ENCODE data around the gene RAB18.

The RAB18 gene

DNA sequence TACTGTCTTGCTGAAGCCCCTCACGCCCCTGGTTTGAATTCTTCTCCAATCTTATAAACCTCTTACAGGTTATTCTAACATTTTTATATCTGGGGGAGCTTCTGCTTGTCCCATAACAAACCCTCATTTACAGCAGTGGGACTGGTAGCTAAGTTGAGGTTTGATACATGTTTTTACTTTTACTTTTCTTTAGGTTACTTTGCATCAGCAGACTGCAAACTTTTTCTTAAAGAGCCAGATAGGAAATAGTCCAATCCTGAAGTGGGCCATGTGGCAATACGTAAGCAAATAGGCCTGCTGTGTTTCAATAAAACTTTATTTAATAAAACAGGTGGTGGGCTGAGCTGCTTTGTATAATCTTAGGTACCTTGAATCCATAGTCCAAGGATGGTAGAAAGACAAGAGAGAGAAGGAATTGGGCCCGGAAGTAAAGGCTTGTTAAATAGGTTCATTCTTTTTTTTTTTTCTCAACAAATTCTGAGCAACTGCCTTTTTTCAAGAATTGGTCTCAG, 27.3 kb downstream of the RAB18 start:
- TF ChIP-seq, protein P1, sequence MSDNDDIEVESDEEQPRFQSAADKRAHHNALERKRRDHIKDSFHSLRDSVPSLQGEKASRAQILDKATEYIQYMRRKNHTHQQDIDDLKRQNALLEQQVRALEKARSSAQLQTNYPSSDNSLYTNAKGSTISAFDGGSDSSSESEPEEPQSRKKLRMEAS (IDR thresholded peaks at IDR 0.05) = no peak
- TF ChIP-seq FOXM1 (IDR thresholded peaks at IDR 0.05; ENCODE audit: borderline replicate concordance, low read depth) (no peak), CEBPB (IDR thresholded peaks at IDR 0.05) (no peak), EGR1 (IDR thresholded peaks at IDR 0.05) (no peak), TCF12 (IDR thresholded peaks at IDR 0.05; ENCODE audit: low read depth) (no peak), EP300 (IDR thresholded peaks at IDR 0.05; ENCODE audit: borderline replicate concordance) (no peak), ZBTB7A (IDR thresholded peaks at IDR 0.05; ENCODE audit: low read depth) (no peak)
- TF ChIP-seq, protein P2, sequence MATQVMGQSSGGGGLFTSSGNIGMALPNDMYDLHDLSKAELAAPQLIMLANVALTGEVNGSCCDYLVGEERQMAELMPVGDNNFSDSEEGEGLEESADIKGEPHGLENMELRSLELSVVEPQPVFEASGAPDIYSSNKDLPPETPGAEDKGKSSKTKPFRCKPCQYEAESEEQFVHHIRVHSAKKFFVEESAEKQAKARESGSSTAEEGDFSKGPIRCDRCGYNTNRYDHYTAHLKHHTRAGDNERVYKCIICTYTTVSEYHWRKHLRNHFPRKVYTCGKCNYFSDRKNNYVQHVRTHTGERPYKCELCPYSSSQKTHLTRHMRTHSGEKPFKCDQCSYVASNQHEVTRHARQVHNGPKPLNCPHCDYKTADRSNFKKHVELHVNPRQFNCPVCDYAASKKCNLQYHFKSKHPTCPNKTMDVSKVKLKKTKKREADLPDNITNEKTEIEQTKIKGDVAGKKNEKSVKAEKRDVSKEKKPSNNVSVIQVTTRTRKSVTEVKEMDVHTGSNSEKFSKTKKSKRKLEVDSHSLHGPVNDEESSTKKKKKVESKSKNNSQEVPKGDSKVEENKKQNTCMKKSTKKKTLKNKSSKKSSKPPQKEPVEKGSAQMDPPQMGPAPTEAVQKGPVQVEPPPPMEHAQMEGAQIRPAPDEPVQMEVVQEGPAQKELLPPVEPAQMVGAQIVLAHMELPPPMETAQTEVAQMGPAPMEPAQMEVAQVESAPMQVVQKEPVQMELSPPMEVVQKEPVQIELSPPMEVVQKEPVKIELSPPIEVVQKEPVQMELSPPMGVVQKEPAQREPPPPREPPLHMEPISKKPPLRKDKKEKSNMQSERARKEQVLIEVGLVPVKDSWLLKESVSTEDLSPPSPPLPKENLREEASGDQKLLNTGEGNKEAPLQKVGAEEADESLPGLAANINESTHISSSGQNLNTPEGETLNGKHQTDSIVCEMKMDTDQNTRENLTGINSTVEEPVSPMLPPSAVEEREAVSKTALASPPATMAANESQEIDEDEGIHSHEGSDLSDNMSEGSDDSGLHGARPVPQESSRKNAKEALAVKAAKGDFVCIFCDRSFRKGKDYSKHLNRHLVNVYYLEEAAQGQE (IDR thresholded peaks at IDR 0.05; ENCODE audit: low read depth) = no peak

GRCh38 chr10:27534161-27534700, 30.1 kb downstream of the RAB18 start:
- TF ChIP-seq TAF1 (IDR thresholded peaks at IDR 0.05; ENCODE audit: low read depth) (no peak), YY1 (IDR thresholded peaks at IDR 0.05; ENCODE audit: low read depth) (no peak), NFIC (IDR thresholded peaks at IDR 0.05) (no peak), RAD21 (IDR thresholded peaks at IDR 0.05; ENCODE audit: low read depth) (no peak), CREB1 (IDR thresholded peaks at IDR 0.05; ENCODE audit: low read depth) (no peak), EGR1 (IDR thresholded peaks at IDR 0.05) (no peak), EP300 (IDR thresholded peaks at IDR 0.05; ENCODE audit: borderline replicate concordance) (no peak), TEAD4 (IDR thresholded peaks at IDR 0.05) (no peak), CEBPB (IDR thresholded peaks at IDR 0.05) (no peak), ZBTB7A (IDR thresholded peaks at IDR 0.05; ENCODE audit: low read depth) (no peak), TCF12 (IDR thresholded peaks at IDR 0.05; ENCODE audit: low read depth) (no peak)
- TF ChIP-seq, protein P1 (IDR thresholded peaks at IDR 0.05) = no peak
- TF ChIP-seq, protein P2 (IDR thresholded peaks at IDR 0.05; ENCODE audit: low read depth) = no peak

DNA sequence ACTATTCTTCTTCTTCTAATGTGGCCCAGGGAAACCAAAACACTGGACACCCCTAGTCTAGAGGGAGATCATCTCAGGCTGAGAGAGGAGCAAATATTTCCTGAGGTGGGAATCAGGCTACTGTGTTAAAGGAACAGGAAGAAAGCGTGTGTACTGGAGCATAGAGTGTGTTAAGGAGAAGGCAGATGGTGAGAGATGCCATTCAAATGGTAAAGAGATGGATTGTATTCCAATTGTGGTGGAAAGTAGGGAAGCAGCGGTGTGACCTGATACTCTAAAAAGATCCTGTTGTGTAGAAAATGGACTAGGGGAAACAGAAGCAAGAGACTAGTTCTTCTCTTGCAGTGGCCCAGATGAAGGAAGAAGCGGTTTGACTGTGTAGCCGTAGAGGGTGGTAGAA, 31.2 kb downstream of the RAB18 start:
- TF ChIP-seq FOXM1 (IDR thresholded peaks at IDR 0.05; ENCODE audit: borderline replicate concordance, low read depth) = no peak
- no peak for TF ChIP-seq EP300 (IDR thresholded peaks at IDR 0.05; ENCODE audit: borderline replicate concordance)
- TF ChIP-seq, protein P1 (IDR thresholded peaks at IDR 0.05) = no peak
- TF ChIP-seq ZBTB7A (IDR thresholded peaks at IDR 0.05; ENCODE audit: low read depth) = no peak
- TF ChIP-seq, protein P2 (IDR thresholded peaks at IDR 0.05; ENCODE audit: low read depth) = no peak
- no peak for TF ChIP-seq TCF12 (IDR thresholded peaks at IDR 0.05; ENCODE audit: low read depth)
- no peak for TF ChIP-seq YY1 (IDR thresholded peaks at IDR 0.05; ENCODE audit: low read depth)
- no peak for TF ChIP-seq CREB1 (IDR thresholded peaks at IDR 0.05; ENCODE audit: low read depth)
- no peak for TF ChIP-seq CEBPB (IDR thresholded peaks at IDR 0.05)
- no peak for TF ChIP-seq RAD21 (IDR thresholded peaks at IDR 0.05; ENCODE audit: low read depth)
- TF ChIP-seq TAF1 (IDR thresholded peaks at IDR 0.05; ENCODE audit: low read depth) = no peak
- no peak for TF ChIP-seq TEAD4 (IDR thresholded peaks at IDR 0.05)
- TF ChIP-seq EGR1 (IDR thresholded peaks at IDR 0.05) = no peak
- TF ChIP-seq USF1 (IDR thresholded peaks at IDR 0.05) = no peak
- TF ChIP-seq NFIC (IDR thresholded peaks at IDR 0.05) = no peak

- TF ChIP-seq, protein P2 (IDR thresholded peaks at IDR 0.05; ENCODE audit: low read depth) = no peak
- TF ChIP-seq FOXM1 (IDR thresholded peaks at IDR 0.05; ENCODE audit: borderline replicate concordance, low read depth) = no peak
- no peak for TF ChIP-seq EGR1 (IDR thresholded peaks at IDR 0.05)
- TF ChIP-seq CEBPB (IDR thresholded peaks at IDR 0.05) = no peak
- no peak for TF ChIP-seq NFIC (IDR thresholded peaks at IDR 0.05)
- no peak for TF ChIP-seq USF1 (IDR thresholded peaks at IDR 0.05)
- TF ChIP-seq TEAD4 (IDR thresholded peaks at IDR 0.05) = no peak
- TF ChIP-seq TCF12 (IDR thresholded peaks at IDR 0.05; ENCODE audit: low read depth) = no peak
- TF ChIP-seq, protein P1 (IDR thresholded peaks at IDR 0.05) = no peak
- TF ChIP-seq TAF1 (IDR thresholded peaks at IDR 0.05; ENCODE audit: low read depth) = no peak
- TF ChIP-seq YY1 (IDR thresholded peaks at IDR 0.05; ENCODE audit: low read depth) = no peak
- no peak for TF ChIP-seq CREB1 (IDR thresholded peaks at IDR 0.05; ENCODE audit: low read depth)
- no peak for TF ChIP-seq ZBTB7A (IDR thresholded peaks at IDR 0.05; ENCODE audit: low read depth)
- TF ChIP-seq EP300 (IDR thresholded peaks at IDR 0.05; ENCODE audit: borderline replicate concordance) = no peak
- TF ChIP-seq RAD21 (IDR thresholded peaks at IDR 0.05; ENCODE audit: low read depth) = no peak
Observed at GRCh38 chr10:27536437-27536836, 32.3 kb downstream of the RAB18 start.
